NCI-H1694 treated with DMSO at 0.1 percent for 48 hours (cell line): ENCODE data around the gene RXRB.
A peak's percentile ranks its signal among the peaks of the same experiment; 100 is the strongest.
"Not testable (repeated sequence)": the region's sequence is repeated elsewhere in the genome, so short reads cannot be mapped to it uniquely, and the experiment has no call there.

Source experiments
- DNase-seq: peaks from one replicate; lab custom pipeline; 2025; lab: John Stamatoyannopoulos, UW

RXRB gene

DNA sequence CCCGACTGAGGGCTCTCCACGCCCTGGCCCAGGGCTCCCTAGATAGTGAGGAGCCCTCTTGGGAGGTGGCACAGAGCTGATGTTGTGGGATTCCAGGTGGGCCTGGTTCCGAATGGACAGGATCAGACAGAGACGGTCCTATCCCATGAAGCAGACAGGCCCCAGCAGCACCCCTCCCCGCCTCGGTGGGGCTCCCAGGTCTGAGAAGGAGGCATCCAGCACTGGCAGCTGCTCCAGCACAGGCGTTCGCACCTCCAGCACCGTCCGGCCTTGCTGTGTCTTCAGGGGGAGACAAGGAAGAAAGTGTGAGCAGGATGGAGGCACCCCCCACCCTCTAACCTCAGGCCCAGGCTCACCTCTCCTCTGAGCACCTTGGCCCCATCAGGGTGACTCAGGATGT is 36.9 kb downstream of the RXRB start:
- DNase-seq, result no peak

DNA sequence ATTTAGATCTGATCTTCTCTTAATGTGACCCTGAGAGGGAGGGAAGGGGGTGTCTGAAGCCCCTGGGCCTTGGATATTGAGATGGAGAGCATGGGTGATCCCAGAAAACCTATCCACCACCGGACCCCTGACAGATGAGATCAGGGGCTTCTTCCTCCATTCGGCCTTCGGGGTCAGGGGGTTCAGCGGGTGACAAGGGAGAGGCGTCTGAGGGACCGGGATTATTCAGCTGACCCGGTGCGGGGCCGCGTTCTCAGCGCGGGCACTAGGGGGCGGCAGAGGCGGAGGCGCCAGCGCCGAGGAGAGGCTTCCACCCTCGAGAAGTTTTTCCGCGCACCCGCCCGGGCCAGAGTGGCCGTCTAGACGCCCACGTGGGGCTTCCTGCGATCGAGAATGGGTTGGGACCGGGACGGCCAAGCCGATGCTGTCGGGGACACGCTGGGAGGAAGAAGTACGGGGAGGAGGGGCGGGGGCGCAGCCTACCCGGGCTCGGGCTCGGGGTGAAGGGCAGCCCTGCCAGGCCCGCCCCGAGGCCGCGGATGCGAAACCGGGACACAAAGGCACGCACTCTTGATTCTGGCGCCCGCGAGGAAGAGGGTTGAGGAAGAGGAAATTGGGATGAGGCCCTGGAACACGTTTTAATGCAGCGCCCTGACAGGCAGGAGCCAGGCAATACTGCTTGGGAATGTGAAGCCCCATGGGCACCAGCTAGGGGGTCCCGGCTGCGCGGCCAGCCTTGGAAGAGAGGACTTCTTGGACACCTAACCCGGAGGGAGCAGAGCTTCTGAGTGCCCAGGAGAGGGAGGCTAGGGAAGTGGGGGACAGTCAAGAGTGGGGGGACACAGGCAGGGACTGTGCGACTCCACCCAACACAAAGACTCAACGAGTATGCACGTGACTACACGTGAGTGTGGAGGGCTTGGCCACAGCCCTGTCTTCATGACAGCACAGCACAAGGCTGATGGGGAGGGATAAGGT is 38.8 kb downstream of the RXRB start:
- DNase-seq, result peak; percentile 26

DNA sequence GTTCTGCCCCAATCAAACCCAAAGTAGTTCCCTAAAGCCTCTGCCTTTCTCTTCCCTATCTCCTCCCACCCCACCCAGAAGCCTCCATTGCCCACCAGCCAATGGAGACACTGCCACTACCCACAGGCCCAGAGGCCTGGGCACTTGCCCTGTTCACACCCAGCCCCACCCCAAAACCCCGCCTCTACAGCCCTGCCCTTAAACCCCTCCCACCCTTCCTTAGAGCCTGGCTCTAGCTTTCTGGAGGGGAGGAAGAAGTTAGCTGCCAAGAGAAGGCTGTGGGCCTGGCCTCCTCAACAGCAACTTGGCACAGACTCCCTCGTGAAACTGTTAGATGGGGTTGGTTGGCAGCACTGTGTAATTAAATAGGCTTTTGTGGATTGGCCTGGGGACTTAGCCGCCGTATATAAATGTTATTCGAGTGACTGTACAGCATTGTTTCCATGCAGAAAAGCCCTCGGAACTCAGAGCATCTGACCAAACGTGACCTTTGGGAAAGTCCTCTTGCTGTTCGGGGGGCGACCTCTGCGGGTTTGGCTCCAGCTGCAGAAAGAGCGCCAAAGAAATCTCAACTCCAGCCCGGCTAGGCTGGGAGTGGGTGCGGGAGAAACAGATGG is 39.6 kb downstream of the RXRB start:
- DNase-seq, result no peak

- no peak for DNase-seq
Measured at GRCh38 chr6:33160096-33160495, 40.4 kb downstream of the RXRB start.

DNA sequence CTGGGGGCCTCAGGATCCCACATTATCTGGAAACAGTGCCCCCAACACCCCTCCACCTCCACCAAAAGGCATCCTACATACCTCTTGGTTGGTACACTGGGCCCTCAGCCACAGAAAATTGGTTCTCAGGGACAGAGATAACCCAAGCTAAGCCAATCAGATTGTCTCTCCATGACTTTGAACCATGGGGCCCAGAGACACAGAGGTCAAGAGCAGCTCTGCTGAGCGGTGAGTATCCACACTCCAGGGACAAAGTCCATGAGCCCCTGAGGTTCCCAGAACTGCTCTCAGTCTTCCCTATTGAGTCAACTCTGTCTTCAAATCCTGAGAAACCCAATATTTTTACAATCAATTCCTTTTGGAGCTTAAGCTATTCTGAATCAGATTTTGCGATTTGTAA is 43.5 kb downstream of the RXRB start:
- DNase-seq, result no peak

GRCh38 chr6:33156561-33156960 is 43.9 kb downstream of the RXRB start:
- no peak for DNase-seq

DNA sequence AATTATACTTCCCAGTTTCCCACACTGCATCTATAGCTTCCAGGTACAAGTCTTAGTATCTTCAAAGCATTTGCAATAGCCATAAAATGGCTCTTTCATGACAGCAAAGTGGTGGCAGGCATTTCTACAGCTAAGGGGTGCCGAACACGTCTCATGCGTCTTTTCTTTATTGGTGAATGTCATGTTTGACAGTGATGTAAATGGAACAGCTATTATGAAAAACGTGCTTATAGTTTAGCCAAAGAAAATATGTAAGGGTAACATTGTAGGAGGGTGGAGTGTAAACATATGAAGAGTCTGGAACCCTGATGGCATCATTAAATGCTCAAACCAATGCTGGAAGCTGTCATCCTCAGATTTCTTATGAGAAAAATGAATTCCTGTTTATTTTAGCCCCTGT is 46.1 kb downstream of the RXRB start:
- DNase-seq, result no peak

GRCh38 chr6:33151050-33151449 is 49.4 kb downstream of the RXRB start:
- DNase-seq, result no peak

DNA sequence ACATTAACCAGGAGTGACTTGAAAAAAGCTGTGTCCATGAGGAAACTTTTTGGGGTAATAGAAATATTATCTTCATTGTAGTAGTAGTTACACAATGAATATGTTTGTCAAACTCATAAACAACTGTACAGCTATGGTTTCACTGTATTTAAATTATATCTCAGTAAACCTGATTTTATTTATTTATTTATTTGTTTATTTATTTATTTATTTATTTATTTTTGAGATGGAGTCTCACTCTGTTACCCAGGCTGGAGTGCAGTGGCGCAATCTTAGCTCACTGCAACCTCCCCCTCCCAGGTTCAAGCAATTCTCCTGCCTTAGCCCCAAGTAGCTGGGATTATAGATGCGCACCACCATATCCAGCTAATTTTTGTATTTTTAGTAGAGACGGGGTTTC is 49.9 kb downstream of the RXRB start:
- DNase-seq, result not testable (repeated sequence)

DNA sequence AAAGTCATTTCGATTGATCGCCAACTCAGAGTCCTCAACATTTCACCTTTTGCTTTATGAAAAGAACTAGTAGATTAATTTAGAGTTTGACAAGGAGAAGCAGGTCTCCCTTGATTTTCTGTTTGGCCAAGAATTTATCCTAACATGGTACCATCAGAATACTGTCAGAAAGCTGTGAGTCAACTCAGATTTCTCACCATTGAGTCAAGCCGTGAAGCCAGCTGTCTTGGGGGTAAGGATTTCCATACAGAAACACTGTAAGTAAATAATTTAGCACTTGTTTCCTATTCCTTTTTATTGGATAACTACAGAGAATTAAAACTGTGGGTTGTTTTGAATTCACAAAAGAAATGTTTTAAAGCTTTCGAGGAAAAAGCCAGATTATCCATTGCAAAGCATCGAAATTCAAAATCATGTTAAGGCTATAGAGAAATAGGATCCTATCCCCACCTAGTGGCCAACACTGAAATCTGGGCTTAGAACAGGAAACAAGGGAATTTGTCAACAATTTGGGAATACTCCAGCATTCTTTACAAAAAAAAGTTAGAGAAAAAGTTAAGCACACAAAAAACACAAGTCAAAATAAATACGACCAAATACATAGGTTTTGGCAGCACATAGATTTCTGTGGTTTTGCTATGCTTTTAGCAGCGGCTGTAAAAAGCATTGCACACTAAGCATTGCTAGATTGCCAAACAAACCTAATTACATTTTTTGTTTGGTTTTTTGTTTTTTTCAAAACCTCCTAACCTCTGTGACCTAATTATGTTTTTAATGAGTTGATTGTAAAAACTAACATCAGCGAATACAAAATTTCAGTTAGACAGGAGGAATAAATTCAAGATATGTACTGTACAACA is 52.4 kb downstream of the RXRB start:
- DNase-seq, result peak; percentile 9

DNA sequence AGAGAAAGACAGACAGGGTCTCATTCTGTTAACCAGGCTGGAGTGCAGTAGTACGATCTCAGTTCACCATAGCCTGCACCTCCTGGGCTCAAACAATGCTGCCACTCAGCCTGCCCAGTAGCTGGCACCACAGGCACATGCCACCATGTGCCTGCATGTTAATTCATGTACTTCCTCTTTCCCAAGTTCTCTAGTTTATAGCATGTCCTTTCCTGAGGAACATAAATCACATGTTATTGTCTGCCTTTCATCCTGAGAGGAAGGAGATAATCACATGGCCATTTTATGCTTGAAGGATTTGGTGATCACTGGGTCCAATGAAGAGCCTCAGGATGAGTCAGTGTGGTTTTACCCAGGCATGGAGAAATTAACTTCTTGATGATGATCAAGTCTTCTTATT is 56.1 kb downstream of the RXRB start:
- DNase-seq, result no peak
